Smooth muscle cell (in vitro differentiated cells): ENCODE results near the gene CAPN8. TPM values are rescaled to one million over a fixed set of nuclear protein-coding genes. Genes with fewer than 3 reads are reported as not detected.

ENCODE experiments used
- DNase-seq: peaks from one replicate; lab custom pipeline; 2025; ENCODE audit not compliant: unreplicated experiment; lab: John Stamatoyannopoulos, UW
- H2AFZ ChIP-seq: fragments of 200-600 bp; sonication (generic); 2 replicates; pipeline ENCODE4 v1.6.0; 2016; ENCODE audit warnings: antibody characterized with exemption, low read depth, mild to moderate bottlenecking
- H3F3A ChIP-seq: fragments of 200-600 bp; sonication (generic); 2 replicates; pipeline ENCODE4 v1.6.0; 2017; ENCODE audit warnings: antibody characterized with exemption, low read depth
- H3K27ac ChIP-seq: fragments of 200-600 bp; sonication (generic); 2 replicates; pipeline ENCODE4 v1.5.1; 2016; ENCODE audit warnings: low read depth, mild to moderate bottlenecking
- H3K27me3 ChIP-seq: fragments of 200-600 bp; sonication (generic); 2 replicates; pipeline ENCODE4 v1.6.1; 2016; ENCODE audit warnings: low read depth, mild to moderate bottlenecking
- H3K36me3 ChIP-seq: fragments of 200-600 bp; sonication (generic); 2 replicates; pipeline ENCODE4 v1.5.1; 2016; ENCODE audit warnings: low read depth
- H3K4me1 ChIP-seq: fragments of 200-600 bp; sonication (generic); 2 replicates; pipeline ENCODE4 v1.5.1; 2016; ENCODE audit warnings: low read depth
- H3K4me2 ChIP-seq: fragments of 200-600 bp; sonication (generic); 2 replicates; pipeline ENCODE4 v1.6.0; 2016; ENCODE audit warnings: mild to moderate bottlenecking
- H3K4me3 ChIP-seq: fragments of 200-600 bp; sonication (generic); 2 replicates; pipeline ENCODE4 v1.5.1; 2016; ENCODE audit warnings: mild to moderate bottlenecking
- H3K79me2 ChIP-seq: fragments of 200-600 bp; sonication (generic); 2 replicates; pipeline ENCODE4 v1.6.0; 2016; ENCODE audit warnings: low read depth, mild to moderate bottlenecking
- H3K9ac ChIP-seq: fragments of 200-600 bp; sonication (generic); 2 replicates; pipeline ENCODE4 v1.6.0; 2016; ENCODE audit warnings: low read depth
- H3K9me3 ChIP-seq: fragments of 200-600 bp; sonication (generic); replicated peaks from 2 replicates; pipeline ENCODE4 v1.5.1; 2016; ENCODE audit warnings: low read depth
- H4K20me1 ChIP-seq: fragments of 200-600 bp; sonication (generic); 2 replicates; pipeline ENCODE4 v1.6.0; 2016; ENCODE audit warnings: low read depth
- WGBS: methylation state at CpG from one replicate; pipeline ENCODE4 v1.1.7; 2016; ENCODE audit warnings: low lambda C conversion rate; 5-methylcytosine and 5-hydroxymethylcytosine counted together
- polyA plus RNA-seq: library from polyadenylated mRNA; unstranded; fragments of >200 nt; fragmentation: Nextera tagmentation; extraction: Ambion mirVana; gene quantifications from 2 replicates; pipeline ENCODE4 v1.2.1, GENCODE V29; 2016
- total RNA-seq: library from RNA; depleted of rRNA; stranded (reverse); fragments of >200 nt; gene quantifications from 2 replicates; pipeline ENCODE4 v1.2.3, GENCODE V29; 2014
- TF ChIP-seq, protein P1 (sequence below): fragments of 200-600 bp; sonication (generic); IDR thresholded peaks from 2 replicates; pipeline ENCODE4 v1.5.1; 2017; ENCODE audit warnings: borderline replicate concordance, mild to moderate bottlenecking, antibody characterized with exemption; ENCODE audit not compliant: insufficient read depth, poor library complexity, severe bottlenecking

The CAPN8 gene
- total and polyA plus RNA-seq, 2 experiments from 2014 or later = not detected

DNA sequence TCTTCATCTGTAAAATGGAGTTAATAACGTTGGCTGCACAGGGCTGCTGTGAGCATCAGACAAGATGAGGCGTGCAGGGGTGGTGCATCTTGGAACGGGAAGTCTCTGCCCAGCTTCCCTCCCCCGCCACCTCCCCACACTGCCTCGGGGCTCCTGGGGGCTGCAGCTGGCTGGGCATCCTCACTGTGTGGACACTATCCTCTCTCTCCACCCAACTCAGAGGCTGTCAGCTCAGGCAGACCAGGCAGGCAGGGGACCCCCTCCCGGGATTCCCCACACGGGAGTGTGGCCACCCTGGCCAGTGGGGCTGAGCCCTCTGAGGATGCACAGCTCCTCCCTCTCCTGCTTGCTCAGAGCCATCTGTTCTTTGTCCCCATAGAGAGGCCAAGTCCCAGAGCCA, 149.6 kb downstream of the CAPN8 start:
- DNase-seq = no peak
- Histone ChIP-seq H3K36me3 (no peaks in the 10 kb centered on the region), H3K4me3 (no peak overlapping the region), H3K27ac (no peak overlapping the region), H3F3A (no peaks in the 10 kb centered on the region), H4K20me1 (no peaks in the 10 kb centered on the region), H3K9ac (no peak overlapping the region), H3K27me3 (peaks cover 8% of the 10 kb centered on the region), H2AFZ (no peak overlapping the region), H3K4me1 (no peaks in the 10 kb centered on the region), H3K79me2 (no peaks in the 10 kb centered on the region), H3K4me2 (no peak overlapping the region), H3K9me3 (no peaks in the 10 kb centered on the region)
- 76% methylated on average over 7 of the region's 7 CpGs for WGBS
- TF ChIP-seq, protein P1, sequence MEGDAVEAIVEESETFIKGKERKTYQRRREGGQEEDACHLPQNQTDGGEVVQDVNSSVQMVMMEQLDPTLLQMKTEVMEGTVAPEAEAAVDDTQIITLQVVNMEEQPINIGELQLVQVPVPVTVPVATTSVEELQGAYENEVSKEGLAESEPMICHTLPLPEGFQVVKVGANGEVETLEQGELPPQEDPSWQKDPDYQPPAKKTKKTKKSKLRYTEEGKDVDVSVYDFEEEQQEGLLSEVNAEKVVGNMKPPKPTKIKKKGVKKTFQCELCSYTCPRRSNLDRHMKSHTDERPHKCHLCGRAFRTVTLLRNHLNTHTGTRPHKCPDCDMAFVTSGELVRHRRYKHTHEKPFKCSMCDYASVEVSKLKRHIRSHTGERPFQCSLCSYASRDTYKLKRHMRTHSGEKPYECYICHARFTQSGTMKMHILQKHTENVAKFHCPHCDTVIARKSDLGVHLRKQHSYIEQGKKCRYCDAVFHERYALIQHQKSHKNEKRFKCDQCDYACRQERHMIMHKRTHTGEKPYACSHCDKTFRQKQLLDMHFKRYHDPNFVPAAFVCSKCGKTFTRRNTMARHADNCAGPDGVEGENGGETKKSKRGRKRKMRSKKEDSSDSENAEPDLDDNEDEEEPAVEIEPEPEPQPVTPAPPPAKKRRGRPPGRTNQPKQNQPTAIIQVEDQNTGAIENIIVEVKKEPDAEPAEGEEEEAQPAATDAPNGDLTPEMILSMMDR = no peak

- WGBS = 79% methylated on average over 5 of the region's 5 CpGs
Measured at GRCh38 chr1:223515421-223515820, 150.1 kb downstream of the CAPN8 start.

DNA sequence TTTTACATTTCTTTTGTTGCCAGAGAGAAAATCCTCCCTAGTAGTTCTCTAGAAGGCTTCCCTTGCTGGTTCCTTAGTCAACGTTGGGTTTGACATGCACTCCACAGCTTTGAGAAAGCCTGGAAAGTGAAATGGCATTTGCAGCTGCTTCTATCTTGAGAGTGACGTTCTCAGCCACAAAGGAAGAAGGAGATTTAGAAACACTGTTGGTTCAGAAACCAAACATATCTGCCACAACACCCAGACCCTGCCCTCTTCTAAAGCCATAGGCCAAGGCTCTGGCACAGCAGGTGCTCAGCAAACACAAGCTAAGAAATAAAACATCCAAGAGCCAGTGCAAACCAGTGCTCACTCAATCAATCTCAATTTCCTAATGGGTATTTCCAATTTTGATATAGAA, 150.9 kb downstream of the CAPN8 start:
- peaks cover 8% of the 10 kb centered on the region for H3K27me3 ChIP-seq
- H3K36me3 ChIP-seq = no peaks in the 10 kb centered on the region
- no peaks in the 10 kb centered on the region for H3F3A ChIP-seq
- H3K4me3 ChIP-seq = no peak overlapping the region
- 58% methylated on average over 2 of the region's 2 CpGs for WGBS
- H2AFZ ChIP-seq = no peak overlapping the region
- no peak overlapping the region for H3K9ac ChIP-seq
- no peaks in the 10 kb centered on the region for H3K79me2 ChIP-seq
- H3K9me3 ChIP-seq = no peaks in the 10 kb centered on the region
- H4K20me1 ChIP-seq = no peaks in the 10 kb centered on the region
- no peak for DNase-seq
- H3K27ac ChIP-seq = no peak overlapping the region
- H3K4me2 ChIP-seq = no peak overlapping the region
- H3K4me1 ChIP-seq = no peaks in the 10 kb centered on the region
- TF ChIP-seq, protein P1 = no peak

More at GRCh38 chr1:223515421-223515820, 150.1 kb downstream of the CAPN8 start:
- no peaks in the 10 kb centered on the region for H3F3A ChIP-seq
- no peaks in the 10 kb centered on the region for H4K20me1 ChIP-seq
- peaks cover 8% of the 10 kb centered on the region for H3K27me3 ChIP-seq
- TF ChIP-seq, protein P1 = no peak
- no peak overlapping the region for H3K4me2 ChIP-seq
- H3K4me3 ChIP-seq = no peak overlapping the region
- no peaks in the 10 kb centered on the region for H3K79me2 ChIP-seq
- no peaks in the 10 kb centered on the region for H3K4me1 ChIP-seq
- no peak for DNase-seq
- H3K9ac ChIP-seq = no peak overlapping the region
- no peak overlapping the region for H2AFZ ChIP-seq
- H3K27ac ChIP-seq = no peak overlapping the region
- H3K9me3 ChIP-seq = no peaks in the 10 kb centered on the region
- H3K36me3 ChIP-seq = no peaks in the 10 kb centered on the region

GRCh38 chr1:223513309-223513708, 152.2 kb downstream of the CAPN8 start:
- Histone ChIP-seq H3K4me3 (no peak overlapping the region), H4K20me1 (no peaks in the 10 kb centered on the region), H2AFZ (no peak overlapping the region), H3K4me1 (no peaks in the 10 kb centered on the region), H3K9ac (no peak overlapping the region), H3K79me2 (no peaks in the 10 kb centered on the region), H3K27ac (no peak overlapping the region), H3K9me3 (no peaks in the 10 kb centered on the region), H3K36me3 (no peaks in the 10 kb centered on the region), H3K4me2 (no peak overlapping the region), H3F3A (no peaks in the 10 kb centered on the region), H3K27me3 (peaks cover 8% of the 10 kb centered on the region)
- 81% methylated on average over 4 of the region's 4 CpGs for WGBS
- DNase-seq = no peak
- TF ChIP-seq, protein P1 = no peak
